Dorsolateral prefrontal cortex (tissue), 118 donors: ENCODE results near the gene PRPF6. TPM values are rescaled to one million over a fixed set of nuclear protein-coding genes. Genes with fewer than 3 reads are reported as not detected.

ENCODE experiments used
- microRNA-seq, 43 experiments: library from miRNA; unstranded; fragments of <30 nt; microRNA quantifications; one replicate each; pipeline ENCODE4 v1.2.0, GENCODE V29; 2022
- total RNA-seq, 120 experiments: library from RNA; stranded (reverse); gene quantifications; one replicate each; pipeline versions ENCODE4 v1.2.3 to v1.2.4, GENCODE V29; 2022

Gene PRPF6
- total RNA-seq, 120 experiments from 2014 or later: 41.9 to 83.8 (median 68.3) TPM

Small RNAs within 50 kb of the gene (microRNA-seq; reads per million reads assigned to microRNA genes)
- gene MIR1914 (0 to 1.9 (median 0) reads per million in 43 experiments), gene MIR647 (0 to 0.77 (median 0) reads per million in 43 experiments), gene MIR6813 (0 to 2.9 (median 0.35) reads per million in 43 experiments)

Other genes starting within 250 kb of the PRPF6 start
- 10 to 100 TPM in 115 of 120 experiments, 1 to 10 TPM in 5; 7.8 to 33.9 (median 16.9) TPM for gene LIME1, start 244.5 kb upstream of the PRPF6 start, total RNA-seq
- gene SLC2A4RG, start 241.4 kb upstream of the PRPF6 start, total RNA-seq: 10 to 100 TPM; 15.1 to 78.0 (median 33.5) TPM
- 10 to 100 TPM in 114 of 120 experiments, 1 to 10 TPM in 6; 7.8 to 28.3 (median 16.0) TPM for gene ZBTB46, start 149.9 kb upstream of the PRPF6 start, total RNA-seq
- gene ABHD16B, start 119.6 kb upstream of the PRPF6 start, total RNA-seq: under 1 TPM in 1 of 120 experiments, not detected in 119; 0.35 TPM
- 100 to 1,000 TPM in 4 of 120 experiments, 10 to 100 TPM in 116; 61.5 to 125 (median 76.3) TPM for gene TPD52L2, start 115.9 kb upstream of the PRPF6 start, total RNA-seq
- gene DNAJC5, start 86.0 kb upstream of the PRPF6 start, total RNA-seq: 100 to 1,000 TPM in 117 of 120 experiments, 10 to 100 TPM in 3; 69.5 to 175 (median 137) TPM
- 10 to 100 TPM; 22.1 to 74.1 (median 40.8) TPM for gene UCKL1, start 24.7 kb upstream of the PRPF6 start, total RNA-seq
- 10 to 100 TPM; 18.7 to 37.5 (median 26.3) TPM for gene ZNF512B, start 11.2 kb upstream of the PRPF6 start, total RNA-seq
- 10 to 100 TPM in 38 of 120 experiments, 1 to 10 TPM in 82; 4.0 to 15.8 (median 8.8) TPM for gene SAMD10, start 1.5 kb upstream of the PRPF6 start, total RNA-seq
- gene C20orf204, start 55.0 kb downstream of the PRPF6 start, total RNA-seq: 1 to 10 TPM; 1.4 to 6.3 (median 3.1) TPM
- gene SOX18, start 68.5 kb downstream of the PRPF6 start, total RNA-seq: 10 to 100 TPM in 46 of 120 experiments, 1 to 10 TPM in 74; 2.1 to 27.7 (median 9.1) TPM
- gene TCEA2, start 82.1 kb downstream of the PRPF6 start, total RNA-seq: 100 to 1,000 TPM; 105 to 197 (median 137) TPM
- 10 to 100 TPM in 47 of 120 experiments, 1 to 10 TPM in 73; 3.4 to 22.4 (median 9.0) TPM for gene RGS19, start 98.4 kb downstream of the PRPF6 start, total RNA-seq
- 10 to 100 TPM in 118 of 120 experiments, 1 to 10 TPM in 2; 6.8 to 31.5 (median 21.2) TPM for gene OPRL1, start 99.0 kb downstream of the PRPF6 start, total RNA-seq
- 1 to 10 TPM; 1.3 to 8.3 (median 3.5) TPM for gene LKAAEAR1, start 103.3 kb downstream of the PRPF6 start, total RNA-seq
- gene NPBWR2, start 126.4 kb downstream of the PRPF6 start, total RNA-seq: 1 to 10 TPM in 95 of 120 experiments, under 1 TPM in 22, not detected in 3; 0.35 to 6.4 (median 1.8) TPM
- 10 to 100 TPM in 35 of 120 experiments, 1 to 10 TPM in 85; 4.4 to 16.0 (median 8.6) TPM for gene MYT1, start 183.3 kb downstream of the PRPF6 start, total RNA-seq